Measurements from ENCODE around the gene ARL5C.

The ARL5C gene, protein sequence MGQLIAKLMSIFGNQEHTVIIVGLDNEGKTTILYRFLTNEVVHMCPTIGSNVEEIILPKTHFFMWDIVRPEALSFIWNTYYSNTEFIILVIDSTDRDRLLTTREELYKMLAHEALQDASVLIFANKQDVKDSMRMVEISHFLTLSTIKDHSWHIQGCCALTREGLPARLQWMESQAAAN

GRCh38 chr17:39165841-39166349, at the start of gene ARL5C:
TSS of gene ARL5C (minus strand) at chr17:39166161. CDS start at chr17:39165760, 401 bp downstream.
- DNase-seq (ENCODE audit: low spot score): no peak

DNA sequence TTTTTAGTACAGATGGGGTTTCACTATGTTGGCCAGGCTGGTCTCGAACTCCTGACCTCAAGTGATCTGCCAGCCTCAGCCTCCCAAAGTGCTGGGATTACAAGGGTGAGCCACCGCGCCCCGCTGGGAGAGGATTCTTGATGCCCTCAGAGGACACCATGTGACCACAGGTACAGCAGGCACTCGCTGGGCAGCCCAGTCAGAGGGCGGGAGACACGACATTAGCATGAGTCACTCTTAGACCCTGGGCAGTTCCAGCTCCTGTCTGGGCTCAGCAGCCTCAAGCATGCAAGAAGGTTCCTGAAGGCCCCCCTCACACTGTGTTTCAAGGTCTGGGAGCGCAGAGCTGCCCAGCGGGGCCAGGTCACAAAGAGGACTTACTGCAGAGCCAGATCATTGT, 47.9 kb upstream of the ARL5C start:
- DNase-seq (ENCODE audit: low spot score): peak; percentile 83

GRCh38 chr17:39212841-39213480, 47.0 kb upstream of the ARL5C start:
- no peak for DNase-seq (ENCODE audit: low spot score)

- no peak for DNase-seq (ENCODE audit: low spot score)
Observed at GRCh38 chr17:39212195-39212810, 46.3 kb upstream of the ARL5C start.

GRCh38 chr17:39210093-39210434, 44.1 kb upstream of the ARL5C start:
- DNase-seq (ENCODE audit: low spot score): no peak

DNA sequence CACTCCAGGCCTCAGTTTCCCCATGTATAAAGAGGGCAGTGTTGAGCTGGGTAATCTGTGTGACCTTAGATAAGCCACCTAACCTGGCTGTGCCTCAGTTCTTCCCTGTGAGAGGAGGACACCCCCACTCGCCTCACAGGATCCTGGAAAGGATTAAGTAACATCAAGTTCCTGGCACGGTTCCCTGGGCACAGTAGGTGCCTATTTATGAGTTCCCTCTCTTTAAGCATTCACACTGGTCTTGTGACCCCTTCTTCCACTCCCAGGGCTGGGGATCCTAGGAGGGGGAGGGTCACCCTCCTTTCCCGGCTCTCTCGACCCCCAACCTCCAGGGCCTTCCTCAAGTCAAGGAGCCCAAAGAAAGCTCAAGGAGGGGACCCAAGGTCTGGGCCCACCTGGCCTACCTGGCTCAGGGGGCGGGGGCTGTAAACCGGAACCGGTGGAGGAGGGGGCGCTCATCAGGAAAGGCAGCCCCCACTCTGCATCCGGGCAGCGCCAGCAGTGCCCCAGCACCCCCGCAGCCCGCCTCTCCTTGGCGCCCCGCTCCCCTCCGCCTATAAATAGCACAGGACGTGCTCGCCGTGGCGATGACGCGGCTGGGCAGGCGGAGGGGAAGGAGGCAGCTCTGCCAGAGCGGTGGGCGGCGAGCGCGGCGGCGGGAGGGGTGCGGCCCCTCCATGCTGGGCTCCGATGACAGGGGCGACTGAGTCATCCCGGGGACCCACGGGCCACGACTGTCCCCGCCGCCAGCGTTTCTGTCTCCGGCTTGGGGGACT, 43.5 kb upstream of the ARL5C start:
- no peak for DNase-seq (ENCODE audit: low spot score)

- DNase-seq (ENCODE audit: low spot score): no peak
Observed at GRCh38 chr17:39208893-39209292, 42.9 kb upstream of the ARL5C start.

DNA sequence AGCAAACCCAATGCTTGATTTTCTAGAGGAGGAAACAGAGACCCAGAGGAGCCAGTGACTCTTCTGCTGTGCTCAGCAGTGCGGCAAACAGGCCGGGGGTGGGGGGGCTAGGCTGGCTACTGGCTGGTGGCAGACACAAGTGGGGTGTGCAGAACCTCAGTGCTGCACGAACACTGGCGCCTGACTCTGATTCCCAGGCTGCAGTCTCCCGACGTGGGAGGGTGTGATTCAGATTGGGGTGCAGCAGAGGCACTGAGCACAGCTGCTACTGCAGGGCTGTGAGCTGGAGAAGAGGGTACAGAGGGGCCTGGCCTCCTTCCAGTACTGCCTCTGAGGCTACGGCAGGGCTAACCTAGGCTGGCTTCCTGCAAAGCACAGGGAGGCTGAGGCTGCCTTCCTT, 42.2 kb upstream of the ARL5C start:
- DNase-seq (ENCODE audit: low spot score): no peak

- DNase-seq (ENCODE audit: low spot score): no peak
Observed at GRCh38 chr17:39205112-39205526, 39.2 kb upstream of the ARL5C start.

DNA sequence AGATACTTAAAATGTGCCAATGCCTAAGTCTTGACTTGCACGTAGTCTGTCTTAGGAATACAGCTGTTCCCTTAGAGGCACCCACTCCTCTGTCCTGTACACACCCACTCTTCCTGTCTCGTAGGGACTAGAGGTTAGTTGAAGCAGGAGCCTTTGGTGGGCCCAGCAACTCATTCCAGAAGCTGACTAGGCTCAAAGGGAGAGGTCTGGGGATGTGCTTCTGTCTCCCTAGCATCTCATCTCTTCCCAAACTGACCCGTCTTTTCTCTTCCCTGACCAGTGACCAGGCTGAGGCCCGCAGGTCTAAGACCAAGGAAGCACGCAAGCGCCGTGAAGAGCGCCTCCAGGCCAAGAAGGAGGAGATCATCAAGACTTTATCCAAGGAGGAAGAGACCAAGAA, 38.3 kb upstream of the ARL5C start:
- DNase-seq (ENCODE audit: low spot score): no peak

- DNase-seq (ENCODE audit: low spot score): no peak
Observed at GRCh38 chr17:39200957-39201510, 35.1 kb upstream of the ARL5C start.

DNA sequence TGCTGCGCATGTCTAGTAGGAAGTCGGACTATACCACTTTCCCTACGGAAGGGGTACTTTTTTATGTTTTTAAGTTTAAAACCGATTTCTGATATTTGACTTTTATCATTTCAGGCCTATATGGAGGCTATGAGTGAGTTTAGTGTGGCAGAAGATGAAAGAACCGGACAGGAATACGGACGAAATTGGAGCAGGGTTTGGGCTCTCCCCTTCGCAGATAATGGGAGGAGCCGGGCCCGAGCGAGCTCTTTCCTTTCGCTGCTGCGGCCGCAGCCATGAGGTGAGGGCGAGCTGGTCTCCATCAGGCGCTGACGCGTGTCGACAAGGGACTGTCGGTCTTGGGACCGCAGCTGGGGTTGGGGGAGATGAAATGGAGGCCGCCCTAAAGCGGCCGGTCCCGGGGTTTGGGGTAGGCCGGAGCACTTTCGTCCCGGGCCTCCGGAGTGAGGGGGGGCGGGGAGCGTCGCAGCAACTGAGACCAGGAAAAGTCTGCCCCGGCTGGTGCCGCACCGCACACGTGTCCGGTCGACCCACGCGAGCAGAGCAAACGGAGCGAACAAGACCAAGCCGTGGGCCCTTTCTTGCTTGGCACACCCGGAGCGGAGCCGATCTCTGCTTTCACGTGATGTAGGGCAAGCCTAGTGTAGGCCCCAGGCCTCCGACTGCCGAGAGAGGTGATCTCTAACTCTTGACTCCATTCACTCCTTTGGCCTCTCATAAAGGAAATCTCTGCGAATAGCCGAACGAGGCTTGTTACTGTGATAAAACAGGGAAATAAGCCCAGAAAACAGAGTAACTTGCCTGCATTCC, 34.3 kb upstream of the ARL5C start, which contains the start of gene RPL19:
RPL19 (plus strand) TSS at position 214 of the 810 bp plus-strand sequence; CDS start at position 276, 62 bp downstream.
- no peak for DNase-seq (ENCODE audit: low spot score)

DNA sequence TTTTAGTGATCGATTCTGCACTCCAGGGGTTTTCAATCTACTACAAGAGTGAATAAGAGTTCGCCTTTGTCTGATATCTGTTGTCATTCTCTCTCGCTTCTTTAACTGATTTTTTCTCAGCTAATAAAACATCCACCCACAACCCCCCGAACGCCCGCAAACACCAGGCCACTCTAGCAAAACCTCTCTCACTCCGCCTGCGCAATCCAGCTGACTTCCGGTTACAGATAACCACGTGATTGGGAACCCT, 33.8 kb upstream of the ARL5C start:
- DNase-seq (ENCODE audit: low spot score): peak; percentile 96

GRCh38 chr17:39198186-39198566, 32.2 kb upstream of the ARL5C start:
- no peak for DNase-seq (ENCODE audit: low spot score)

DNA sequence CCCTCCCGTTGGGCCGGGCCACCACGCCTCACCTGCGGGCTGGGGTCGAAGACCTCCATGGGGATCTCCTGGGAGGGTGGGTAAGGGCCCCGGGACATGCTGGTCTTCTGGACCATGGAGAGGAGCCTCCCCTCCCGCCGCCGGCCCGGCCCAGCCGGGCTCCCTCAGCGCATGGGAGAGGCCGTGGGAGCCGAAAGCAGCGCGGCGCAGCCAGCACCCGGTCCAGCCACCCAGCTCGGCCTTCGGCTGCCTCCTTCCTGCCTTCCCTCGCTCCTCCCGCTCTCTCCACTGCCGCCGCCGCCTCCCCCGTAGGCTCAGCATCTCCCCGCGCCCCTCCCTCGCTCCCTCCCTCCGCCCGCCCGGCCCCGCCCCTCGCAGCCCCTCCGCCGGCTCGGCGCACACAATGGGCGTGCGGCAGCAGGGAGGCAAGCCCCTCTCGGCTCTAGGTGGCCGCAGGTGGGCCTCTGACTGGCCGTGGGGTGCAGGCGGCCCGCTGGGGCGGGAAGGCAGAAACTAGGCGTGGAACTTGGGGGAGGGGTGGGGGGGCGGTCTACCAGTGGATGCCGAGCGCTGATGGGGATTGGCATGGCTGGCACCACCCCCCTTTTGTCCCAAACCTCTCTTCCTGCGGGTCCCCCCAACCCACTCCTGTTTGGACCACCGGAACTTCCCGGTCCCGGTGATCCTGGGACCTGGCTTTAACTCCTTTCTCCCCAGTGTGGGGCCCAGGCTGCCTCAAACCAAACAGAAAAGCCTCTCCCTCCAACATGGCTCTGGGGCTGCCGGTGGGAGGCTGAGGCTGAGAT, 31.6 kb upstream of the ARL5C start, which contains the start of gene CACNB1:
CACNB1 (minus strand) TSS at position 290 of the 806 bp plus-strand sequence; CDS start at position 116, 174 bp downstream.
- DNase-seq (ENCODE audit: low spot score): peak; percentile 76

DNA sequence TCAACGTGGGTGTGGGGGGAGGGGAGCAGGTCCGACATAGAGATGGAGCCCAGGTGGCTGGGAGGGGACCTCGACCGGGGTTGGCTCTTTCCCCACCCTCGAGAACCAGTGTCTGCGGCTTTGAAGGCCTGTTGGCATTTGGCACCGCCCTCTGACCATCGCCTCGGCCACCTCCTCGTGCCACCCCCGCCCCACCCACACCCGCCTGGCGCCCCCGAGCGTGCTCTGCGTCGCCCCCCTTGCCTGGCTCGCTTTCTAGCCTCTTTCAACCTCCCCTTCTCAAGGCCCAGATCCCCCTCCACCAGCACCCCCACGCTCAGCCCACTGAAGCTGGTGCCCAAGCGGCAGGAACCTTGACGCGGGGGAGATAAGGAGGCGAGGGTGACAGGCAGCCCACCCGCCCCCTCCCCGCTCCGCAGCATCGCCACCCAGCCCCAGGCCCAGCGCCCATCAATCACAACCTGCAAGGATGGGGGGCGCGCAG, 30.9 kb upstream of the ARL5C start:
- DNase-seq (ENCODE audit: low spot score): peak; percentile 43

DNA sequence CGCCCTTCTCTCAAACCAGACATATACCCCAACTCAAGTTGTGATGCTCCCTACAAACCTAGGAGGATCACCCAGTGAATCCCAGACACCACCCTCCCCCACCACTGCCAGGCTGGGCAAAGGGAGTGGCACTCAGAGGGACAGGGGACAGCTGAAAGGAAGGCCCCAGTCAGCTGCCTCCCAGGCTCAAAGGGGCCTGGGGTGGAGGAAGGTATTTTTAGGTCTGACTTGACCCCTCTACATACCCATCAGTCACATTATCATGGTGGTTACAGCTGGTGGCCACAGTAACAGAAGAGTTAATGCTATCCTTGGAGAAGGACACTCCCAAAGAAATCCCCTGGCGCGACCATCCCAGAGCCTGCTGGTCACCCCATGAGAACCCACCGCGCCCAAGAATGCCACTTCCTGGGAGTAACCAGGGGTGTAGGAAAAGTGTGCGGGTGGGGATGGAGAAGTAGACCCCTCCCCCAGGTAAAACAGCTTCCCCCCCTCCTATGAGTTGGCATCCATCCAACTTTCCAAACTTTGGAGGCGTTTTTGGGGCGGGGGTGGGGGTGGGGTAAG, 30.4 kb upstream of the ARL5C start:
- DNase-seq (ENCODE audit: low spot score): no peak

- no peak for DNase-seq (ENCODE audit: low spot score)
Observed at GRCh38 chr17:39195568-39196160, 29.7 kb upstream of the ARL5C start.

DNA sequence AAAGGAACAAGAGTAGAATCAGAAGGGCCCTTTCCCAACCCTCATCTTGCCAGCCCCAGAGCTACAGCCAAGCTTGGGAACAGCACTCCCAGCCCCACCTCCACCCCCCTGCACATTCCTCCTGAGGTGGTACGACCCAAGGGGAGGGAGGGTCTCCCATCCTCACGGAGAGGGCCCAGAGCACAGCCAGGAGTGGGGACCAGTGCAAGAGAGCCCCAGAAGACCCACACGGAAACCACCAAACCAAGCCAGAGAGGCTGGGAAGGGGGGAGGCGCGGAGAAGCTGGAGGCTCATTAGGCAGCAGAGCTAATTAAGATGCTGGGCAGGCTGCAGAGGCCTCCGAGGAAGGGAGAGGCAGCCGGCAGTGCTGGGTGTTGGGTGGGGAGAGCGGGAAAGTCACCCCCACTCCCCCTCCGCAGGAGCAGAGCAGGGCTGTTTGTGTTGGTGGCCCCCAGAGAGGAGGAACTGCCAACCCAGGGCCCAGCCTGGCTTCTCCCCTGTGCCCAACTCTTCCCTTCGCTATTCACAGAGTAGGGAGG, 29.1 kb upstream of the ARL5C start:
- no peak for DNase-seq (ENCODE audit: low spot score)

Measured in SW480 (cell line).